Measurements from ENCODE around the gene MINK1.

DNA sequence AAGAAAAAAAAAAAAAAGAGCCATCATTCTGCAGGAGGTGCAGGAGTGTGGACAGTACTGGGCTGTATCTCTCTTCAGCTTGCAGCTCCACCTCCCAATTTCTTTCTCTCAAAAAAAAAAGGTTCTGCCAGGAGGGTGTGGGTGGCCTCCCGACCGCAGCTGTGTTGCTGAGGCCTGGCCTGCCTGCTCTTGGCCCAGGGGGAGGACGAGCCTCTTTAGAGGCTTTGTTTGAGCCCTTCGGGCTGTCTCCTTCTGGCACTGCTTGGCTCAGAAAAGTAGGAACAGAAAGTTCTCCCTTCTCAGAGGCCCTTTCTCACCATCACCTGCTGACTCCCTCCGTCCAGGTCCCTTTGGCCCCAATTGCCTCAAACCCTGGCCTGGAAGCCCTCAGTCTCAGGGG lies 43.9 kb downstream of the MINK1 start:
- TF ChIP-seq, protein P1, sequence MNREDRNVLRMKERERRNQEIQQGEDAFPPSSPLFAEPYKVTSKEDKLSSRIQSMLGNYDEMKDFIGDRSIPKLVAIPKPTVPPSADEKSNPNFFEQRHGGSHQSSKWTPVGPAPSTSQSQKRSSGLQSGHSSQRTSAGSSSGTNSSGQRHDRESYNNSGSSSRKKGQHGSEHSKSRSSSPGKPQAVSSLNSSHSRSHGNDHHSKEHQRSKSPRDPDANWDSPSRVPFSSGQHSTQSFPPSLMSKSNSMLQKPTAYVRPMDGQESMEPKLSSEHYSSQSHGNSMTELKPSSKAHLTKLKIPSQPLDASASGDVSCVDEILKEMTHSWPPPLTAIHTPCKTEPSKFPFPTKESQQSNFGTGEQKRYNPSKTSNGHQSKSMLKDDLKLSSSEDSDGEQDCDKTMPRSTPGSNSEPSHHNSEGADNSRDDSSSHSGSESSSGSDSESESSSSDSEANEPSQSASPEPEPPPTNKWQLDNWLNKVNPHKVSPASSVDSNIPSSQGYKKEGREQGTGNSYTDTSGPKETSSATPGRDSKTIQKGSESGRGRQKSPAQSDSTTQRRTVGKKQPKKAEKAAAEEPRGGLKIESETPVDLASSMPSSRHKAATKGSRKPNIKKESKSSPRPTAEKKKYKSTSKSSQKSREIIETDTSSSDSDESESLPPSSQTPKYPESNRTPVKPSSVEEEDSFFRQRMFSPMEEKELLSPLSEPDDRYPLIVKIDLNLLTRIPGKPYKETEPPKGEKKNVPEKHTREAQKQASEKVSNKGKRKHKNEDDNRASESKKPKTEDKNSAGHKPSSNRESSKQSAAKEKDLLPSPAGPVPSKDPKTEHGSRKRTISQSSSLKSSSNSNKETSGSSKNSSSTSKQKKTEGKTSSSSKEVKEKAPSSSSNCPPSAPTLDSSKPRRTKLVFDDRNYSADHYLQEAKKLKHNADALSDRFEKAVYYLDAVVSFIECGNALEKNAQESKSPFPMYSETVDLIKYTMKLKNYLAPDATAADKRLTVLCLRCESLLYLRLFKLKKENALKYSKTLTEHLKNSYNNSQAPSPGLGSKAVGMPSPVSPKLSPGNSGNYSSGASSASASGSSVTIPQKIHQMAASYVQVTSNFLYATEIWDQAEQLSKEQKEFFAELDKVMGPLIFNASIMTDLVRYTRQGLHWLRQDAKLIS (CRISPR knock-in tag; IDR thresholded peaks at IDR 0.05; ENCODE audit: borderline replicate concordance) = no peak
- TF ChIP-seq, protein P2, sequence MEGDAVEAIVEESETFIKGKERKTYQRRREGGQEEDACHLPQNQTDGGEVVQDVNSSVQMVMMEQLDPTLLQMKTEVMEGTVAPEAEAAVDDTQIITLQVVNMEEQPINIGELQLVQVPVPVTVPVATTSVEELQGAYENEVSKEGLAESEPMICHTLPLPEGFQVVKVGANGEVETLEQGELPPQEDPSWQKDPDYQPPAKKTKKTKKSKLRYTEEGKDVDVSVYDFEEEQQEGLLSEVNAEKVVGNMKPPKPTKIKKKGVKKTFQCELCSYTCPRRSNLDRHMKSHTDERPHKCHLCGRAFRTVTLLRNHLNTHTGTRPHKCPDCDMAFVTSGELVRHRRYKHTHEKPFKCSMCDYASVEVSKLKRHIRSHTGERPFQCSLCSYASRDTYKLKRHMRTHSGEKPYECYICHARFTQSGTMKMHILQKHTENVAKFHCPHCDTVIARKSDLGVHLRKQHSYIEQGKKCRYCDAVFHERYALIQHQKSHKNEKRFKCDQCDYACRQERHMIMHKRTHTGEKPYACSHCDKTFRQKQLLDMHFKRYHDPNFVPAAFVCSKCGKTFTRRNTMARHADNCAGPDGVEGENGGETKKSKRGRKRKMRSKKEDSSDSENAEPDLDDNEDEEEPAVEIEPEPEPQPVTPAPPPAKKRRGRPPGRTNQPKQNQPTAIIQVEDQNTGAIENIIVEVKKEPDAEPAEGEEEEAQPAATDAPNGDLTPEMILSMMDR (IDR thresholded peaks at IDR 0.05) = no peak
- no peak for TF ChIP-seq PRRX2 (CRISPR knock-in tag; IDR thresholded peaks at IDR 0.05)
- TF ChIP-seq JUN (CRISPR knock-in tag; IDR thresholded peaks at IDR 0.05) = no peak
- TF ChIP-seq, protein P3, sequence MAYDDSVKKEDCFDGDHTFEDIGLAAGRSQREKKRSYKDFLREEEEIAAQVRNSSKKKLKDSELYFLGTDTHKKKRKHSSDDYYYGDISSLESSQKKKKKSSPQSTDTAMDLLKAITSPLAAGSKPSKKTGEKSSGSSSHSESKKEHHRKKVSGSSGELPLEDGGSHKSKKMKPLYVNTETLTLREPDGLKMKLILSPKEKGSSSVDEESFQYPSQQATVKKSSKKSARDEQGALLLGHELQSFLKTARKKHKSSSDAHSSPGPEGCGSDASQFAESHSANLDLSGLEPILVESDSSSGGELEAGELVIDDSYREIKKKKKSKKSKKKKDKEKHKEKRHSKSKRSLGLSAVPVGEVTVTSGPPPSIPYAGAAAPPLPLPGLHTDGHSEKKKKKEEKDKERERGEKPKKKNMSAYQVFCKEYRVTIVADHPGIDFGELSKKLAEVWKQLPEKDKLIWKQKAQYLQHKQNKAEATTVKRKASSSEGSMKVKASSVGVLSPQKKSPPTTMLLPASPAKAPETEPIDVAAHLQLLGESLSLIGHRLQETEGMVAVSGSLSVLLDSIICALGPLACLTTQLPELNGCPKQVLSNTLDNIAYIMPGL (CRISPR knock-in tag; IDR thresholded peaks at IDR 0.05) = no peak
- TF ChIP-seq, protein P4, sequence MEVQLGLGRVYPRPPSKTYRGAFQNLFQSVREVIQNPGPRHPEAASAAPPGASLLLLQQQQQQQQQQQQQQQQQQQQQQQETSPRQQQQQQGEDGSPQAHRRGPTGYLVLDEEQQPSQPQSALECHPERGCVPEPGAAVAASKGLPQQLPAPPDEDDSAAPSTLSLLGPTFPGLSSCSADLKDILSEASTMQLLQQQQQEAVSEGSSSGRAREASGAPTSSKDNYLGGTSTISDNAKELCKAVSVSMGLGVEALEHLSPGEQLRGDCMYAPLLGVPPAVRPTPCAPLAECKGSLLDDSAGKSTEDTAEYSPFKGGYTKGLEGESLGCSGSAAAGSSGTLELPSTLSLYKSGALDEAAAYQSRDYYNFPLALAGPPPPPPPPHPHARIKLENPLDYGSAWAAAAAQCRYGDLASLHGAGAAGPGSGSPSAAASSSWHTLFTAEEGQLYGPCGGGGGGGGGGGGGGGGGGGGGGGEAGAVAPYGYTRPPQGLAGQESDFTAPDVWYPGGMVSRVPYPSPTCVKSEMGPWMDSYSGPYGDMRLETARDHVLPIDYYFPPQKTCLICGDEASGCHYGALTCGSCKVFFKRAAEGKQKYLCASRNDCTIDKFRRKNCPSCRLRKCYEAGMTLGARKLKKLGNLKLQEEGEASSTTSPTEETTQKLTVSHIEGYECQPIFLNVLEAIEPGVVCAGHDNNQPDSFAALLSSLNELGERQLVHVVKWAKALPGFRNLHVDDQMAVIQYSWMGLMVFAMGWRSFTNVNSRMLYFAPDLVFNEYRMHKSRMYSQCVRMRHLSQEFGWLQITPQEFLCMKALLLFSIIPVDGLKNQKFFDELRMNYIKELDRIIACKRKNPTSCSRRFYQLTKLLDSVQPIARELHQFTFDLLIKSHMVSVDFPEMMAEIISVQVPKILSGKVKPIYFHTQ (CRISPR knock-in tag; IDR thresholded peaks at IDR 0.05) = no peak
- TF ChIP-seq ZNF138 (CRISPR knock-in tag; conservative IDR thresholded peaks at IDR 0.05) = no peak
- TF ChIP-seq FOXK1 (CRISPR knock-in tag; IDR thresholded peaks at IDR 0.05) = no peak
- no peak for TF ChIP-seq ATF1 (CRISPR knock-in tag; IDR thresholded peaks at IDR 0.05)
- TF ChIP-seq GABPB1 (CRISPR knock-in tag; IDR thresholded peaks at IDR 0.05) = no peak
- TF ChIP-seq, protein P5, sequence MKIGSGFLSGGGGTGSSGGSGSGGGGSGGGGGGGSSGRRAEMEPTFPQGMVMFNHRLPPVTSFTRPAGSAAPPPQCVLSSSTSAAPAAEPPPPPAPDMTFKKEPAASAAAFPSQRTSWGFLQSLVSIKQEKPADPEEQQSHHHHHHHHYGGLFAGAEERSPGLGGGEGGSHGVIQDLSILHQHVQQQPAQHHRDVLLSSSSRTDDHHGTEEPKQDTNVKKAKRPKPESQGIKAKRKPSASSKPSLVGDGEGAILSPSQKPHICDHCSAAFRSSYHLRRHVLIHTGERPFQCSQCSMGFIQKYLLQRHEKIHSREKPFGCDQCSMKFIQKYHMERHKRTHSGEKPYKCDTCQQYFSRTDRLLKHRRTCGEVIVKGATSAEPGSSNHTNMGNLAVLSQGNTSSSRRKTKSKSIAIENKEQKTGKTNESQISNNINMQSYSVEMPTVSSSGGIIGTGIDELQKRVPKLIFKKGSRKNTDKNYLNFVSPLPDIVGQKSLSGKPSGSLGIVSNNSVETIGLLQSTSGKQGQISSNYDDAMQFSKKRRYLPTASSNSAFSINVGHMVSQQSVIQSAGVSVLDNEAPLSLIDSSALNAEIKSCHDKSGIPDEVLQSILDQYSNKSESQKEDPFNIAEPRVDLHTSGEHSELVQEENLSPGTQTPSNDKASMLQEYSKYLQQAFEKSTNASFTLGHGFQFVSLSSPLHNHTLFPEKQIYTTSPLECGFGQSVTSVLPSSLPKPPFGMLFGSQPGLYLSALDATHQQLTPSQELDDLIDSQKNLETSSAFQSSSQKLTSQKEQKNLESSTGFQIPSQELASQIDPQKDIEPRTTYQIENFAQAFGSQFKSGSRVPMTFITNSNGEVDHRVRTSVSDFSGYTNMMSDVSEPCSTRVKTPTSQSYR (CRISPR knock-in tag; IDR thresholded peaks at IDR 0.05) = no peak
- TF ChIP-seq KAT7 (CRISPR knock-in tag; IDR thresholded peaks at IDR 0.05; ENCODE audit: borderline replicate concordance) = no peak
- TF ChIP-seq ZNF416 (CRISPR knock-in tag; IDR thresholded peaks at IDR 0.05) = no peak

All from WTC11 (cell line).